ENCODE measurements around the gene CCDC182.

Gene CCDC182

DNA sequence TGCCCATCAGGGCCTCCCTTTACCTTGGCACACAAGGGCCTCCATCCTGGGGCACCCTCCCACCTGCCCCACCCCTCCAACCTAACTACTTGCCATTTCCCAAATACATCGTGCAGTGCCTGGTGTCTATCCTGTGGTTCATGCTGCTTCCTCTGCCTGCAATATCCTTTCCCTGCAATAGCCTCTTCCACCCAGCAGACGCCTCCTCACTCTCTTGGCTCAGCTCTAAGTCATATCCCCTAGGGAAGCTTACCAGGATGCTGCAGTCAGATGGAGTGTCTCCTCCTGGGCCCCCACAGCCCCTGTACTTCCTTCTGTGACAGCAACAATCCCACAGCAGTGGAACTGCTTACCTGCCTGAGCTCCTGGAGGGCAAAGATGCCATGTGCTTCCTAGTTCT lies 36.7 kb downstream of the CCDC182 start:
- no peak overlapping the region for H3K4me3 ChIP-seq (ENCODE audit: low read depth, low read length)
- TF ChIP-seq, protein P1, sequence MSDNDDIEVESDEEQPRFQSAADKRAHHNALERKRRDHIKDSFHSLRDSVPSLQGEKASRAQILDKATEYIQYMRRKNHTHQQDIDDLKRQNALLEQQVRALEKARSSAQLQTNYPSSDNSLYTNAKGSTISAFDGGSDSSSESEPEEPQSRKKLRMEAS (IDR thresholded peaks at IDR 0.05; ENCODE audit: low read depth, low read length): no peak
- TF ChIP-seq MYC (IDR thresholded peaks at IDR 0.05; ENCODE audit: low read depth, low read length) (no peak), CTCF (IDR thresholded peaks at IDR 0.05; ENCODE audit: low read depth, low read length) (no peak)
- peak; percentile 64 for DNase-seq (ENCODE audit: low read depth)

DNA sequence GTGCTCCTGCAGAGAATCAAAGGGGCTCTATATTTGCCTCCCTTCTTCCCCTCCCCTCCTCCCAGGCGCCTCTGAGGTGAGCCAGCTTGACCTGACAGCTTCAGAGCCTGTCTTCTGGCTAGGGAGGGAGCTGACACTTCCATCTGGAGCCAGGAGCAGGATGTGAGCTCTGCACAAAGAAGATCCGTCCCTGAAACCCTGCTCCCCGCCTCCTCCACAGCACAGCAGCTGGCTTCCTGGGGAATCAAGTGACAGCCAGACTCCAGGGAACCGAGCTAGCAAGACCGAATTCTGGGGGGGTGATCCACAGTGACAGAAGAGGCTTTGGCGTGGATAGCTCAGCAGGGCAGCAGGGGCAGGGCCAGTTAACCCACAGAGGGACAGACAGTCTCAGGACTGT lies 37.2 kb downstream of the CCDC182 start:
- no peak for TF ChIP-seq MYC (IDR thresholded peaks at IDR 0.05; ENCODE audit: low read depth, low read length)
- TF ChIP-seq, protein P1 (IDR thresholded peaks at IDR 0.05; ENCODE audit: low read depth, low read length): no peak
- TF ChIP-seq CTCF (IDR thresholded peaks at IDR 0.05; ENCODE audit: low read depth, low read length): no peak
- TF ChIP-seq POLR2A (IDR thresholded peaks at IDR 0.05; ENCODE audit: extremely low read depth, insufficient read length): no peak
- no peak overlapping the region for H3K4me3 ChIP-seq (ENCODE audit: low read depth, low read length)
- DNase-seq (ENCODE audit: low read depth): no peak

- no peak for DNase-seq (ENCODE audit: low read depth)
- TF ChIP-seq CTCF (IDR thresholded peaks at IDR 0.05; ENCODE audit: low read depth, low read length) (no peak), MYC (IDR thresholded peaks at IDR 0.05; ENCODE audit: low read depth, low read length) (no peak), POLR2A (IDR thresholded peaks at IDR 0.05; ENCODE audit: extremely low read depth, insufficient read length) (no peak)
- TF ChIP-seq, protein P1 (IDR thresholded peaks at IDR 0.05; ENCODE audit: low read depth, low read length): no peak
- H3K4me3 ChIP-seq (ENCODE audit: low read depth, low read length): no peak overlapping the region
Observed at GRCh38 chr17:57706761-57707160, 38.3 kb downstream of the CCDC182 start.

DNA sequence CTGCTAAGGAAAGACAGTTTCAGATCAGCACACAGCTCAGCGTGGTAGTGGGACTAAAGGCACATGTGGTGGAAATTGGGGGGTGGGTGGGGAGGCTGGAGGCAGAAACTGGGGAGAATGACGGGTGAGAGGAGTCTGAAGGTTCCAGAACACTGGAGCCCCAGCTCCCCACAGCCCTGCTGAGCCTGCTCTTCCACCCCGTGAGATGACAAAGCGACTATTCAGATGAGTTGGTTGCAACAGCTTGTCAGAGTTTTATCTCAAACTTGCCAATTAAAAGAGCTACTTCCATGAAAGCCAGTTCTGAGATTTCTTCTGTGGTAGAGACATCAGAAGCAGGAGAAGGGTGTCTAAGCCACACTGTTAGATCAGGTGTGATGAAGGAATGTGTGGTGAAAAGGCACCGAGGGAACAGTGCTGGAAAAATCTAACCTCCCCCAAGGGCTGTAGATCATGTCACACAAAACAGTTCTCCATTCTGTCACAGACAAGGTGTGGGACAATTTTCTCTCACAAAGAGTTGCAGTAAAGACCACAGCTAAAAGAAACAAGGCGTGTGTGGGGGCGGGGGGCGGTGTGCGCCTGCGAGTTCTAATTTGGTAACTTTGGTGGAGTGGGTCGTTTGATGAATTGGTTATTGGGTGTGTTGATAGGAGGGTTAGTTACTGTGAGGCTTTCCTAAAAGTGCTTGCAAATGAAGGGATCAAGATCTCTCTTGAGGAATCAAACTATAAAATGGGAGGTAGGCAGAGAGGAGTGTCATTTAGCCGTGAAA lies 39.0 kb downstream of the CCDC182 start:
- H3K4me3 ChIP-seq (ENCODE audit: low read depth, low read length): no peak overlapping the region
- DNase-seq (ENCODE audit: low read depth): no peak
- TF ChIP-seq MYC (IDR thresholded peaks at IDR 0.05; ENCODE audit: low read depth, low read length): no peak
- TF ChIP-seq, protein P1 (IDR thresholded peaks at IDR 0.05; ENCODE audit: low read depth, low read length): no peak
- TF ChIP-seq CTCF (IDR thresholded peaks at IDR 0.05; ENCODE audit: low read depth, low read length): no peak
- TF ChIP-seq POLR2A (IDR thresholded peaks at IDR 0.05; ENCODE audit: extremely low read depth, insufficient read length): no peak

GRCh38 chr17:57704448-57704847 lies 40.7 kb downstream of the CCDC182 start:
- no peak for TF ChIP-seq MYC (IDR thresholded peaks at IDR 0.05; ENCODE audit: low read depth, low read length)
- TF ChIP-seq, protein P1 (IDR thresholded peaks at IDR 0.05; ENCODE audit: low read depth, low read length): no peak
- no peak overlapping the region for H3K4me3 ChIP-seq (ENCODE audit: low read depth, low read length)
- no peak for DNase-seq (ENCODE audit: low read depth)

- TF ChIP-seq CTCF (IDR thresholded peaks at IDR 0.05; ENCODE audit: low read depth, low read length) (no peak), POLR2A (IDR thresholded peaks at IDR 0.05; ENCODE audit: extremely low read depth, insufficient read length) (no peak), MYC (IDR thresholded peaks at IDR 0.05; ENCODE audit: low read depth, low read length) (no peak)
- TF ChIP-seq, protein P1 (IDR thresholded peaks at IDR 0.05; ENCODE audit: low read depth, low read length): no peak
- DNase-seq (ENCODE audit: low read depth): no peak
- H3K4me3 ChIP-seq (ENCODE audit: low read depth, low read length): no peak overlapping the region
Observed at GRCh38 chr17:57703273-57703672, 41.8 kb downstream of the CCDC182 start.
